Measurements from ENCODE around the gene ATL1.
"Not testable (repeated sequence)": the region's sequence is repeated elsewhere in the genome, so short reads cannot be mapped to it uniquely, and the experiment has no call there.

ATL1 gene

GRCh38 chr14:50658203-50658602 lies 98.3 kb downstream of the ATL1 start:
- no peak for DNase-seq (ENCODE audit: low spot score)

- no peak for DNase-seq (ENCODE audit: low spot score)
Observed at GRCh38 chr14:50659327-50659974, 99.5 kb downstream of the ATL1 start.

- DNase-seq (ENCODE audit: low spot score) = not testable (repeated sequence)
Observed at GRCh38 chr14:50664579-50664978, 104.6 kb downstream of the ATL1 start.

- DNase-seq (ENCODE audit: low spot score) = not testable (repeated sequence)
Observed at GRCh38 chr14:50665300-50665699, 105.4 kb downstream of the ATL1 start.

- DNase-seq (ENCODE audit: low spot score) = peak; percentile 36
Observed at GRCh38 chr14:50666772-50667683, 107.1 kb downstream of the ATL1 start.

GRCh38 chr14:50667684-50667995 lies 107.7 kb downstream of the ATL1 start:
- peak; percentile 43 for DNase-seq (ENCODE audit: low spot score)

- DNase-seq (ENCODE audit: low spot score) = peak; percentile 57
Observed at GRCh38 chr14:50667996-50668825, 108.3 kb downstream of the ATL1 start, which contains the start of gene SAV1. SAV1 (minus strand) TSS chr14:50668306; CDS start chr14:50667967, 339 bp downstream.

GRCh38 chr14:50668826-50669143 lies 108.8 kb downstream of the ATL1 start:
- DNase-seq (ENCODE audit: low spot score) = no peak

- DNase-seq (ENCODE audit: low spot score) = no peak
Observed at GRCh38 chr14:50669441-50669986, 109.6 kb downstream of the ATL1 start.

DNA sequence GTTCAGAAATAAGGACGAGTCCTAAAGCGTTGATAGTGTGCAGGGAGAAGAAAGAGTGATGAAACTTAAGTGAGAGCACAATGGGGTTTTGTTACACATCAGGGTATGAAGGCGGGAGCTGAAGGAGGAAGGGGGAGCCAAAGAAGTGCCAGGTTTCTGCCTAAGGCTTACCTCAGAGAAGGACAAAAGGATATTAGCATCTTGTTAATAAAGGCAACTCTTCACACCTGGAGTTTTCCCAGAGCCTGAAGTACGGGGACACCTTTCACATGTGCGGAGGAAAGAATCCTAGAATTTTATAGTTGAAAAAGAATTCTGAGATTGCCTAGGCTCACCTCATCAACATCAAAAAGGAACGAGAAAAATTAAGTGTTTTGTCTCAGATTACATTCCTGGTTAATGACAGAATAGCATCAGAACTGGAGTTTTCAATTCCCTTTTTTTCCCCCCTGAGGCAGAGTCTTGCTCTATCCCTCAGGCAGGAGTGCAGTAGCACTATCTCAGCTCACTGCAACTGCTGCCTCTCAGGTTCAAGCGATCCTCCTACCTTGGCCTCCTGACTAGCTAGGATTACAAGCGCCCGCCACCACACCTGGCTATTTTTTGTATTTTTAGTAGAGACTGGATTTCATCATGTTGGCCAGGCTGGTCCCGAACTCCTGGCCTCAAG lies 110.4 kb downstream of the ATL1 start:
- no peak for DNase-seq (ENCODE audit: low spot score)

DNA sequence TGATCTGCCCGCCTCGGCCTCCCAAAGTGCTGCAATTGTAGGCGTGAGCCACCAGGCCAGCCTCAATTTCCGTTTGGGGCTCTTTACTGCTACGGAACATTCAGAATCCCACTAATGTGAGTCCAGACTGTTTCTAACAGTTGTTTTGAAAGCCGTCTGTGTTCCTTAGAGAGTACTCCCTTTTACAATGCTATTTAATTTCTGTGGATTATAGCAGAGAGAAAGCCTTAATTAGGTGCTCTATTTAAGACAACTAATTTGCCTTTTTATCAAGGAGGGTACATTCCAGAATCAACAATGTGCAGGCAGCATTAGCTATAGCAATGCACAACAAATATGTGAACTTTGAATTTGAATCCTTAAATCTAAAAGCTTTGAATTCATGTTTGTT lies 110.9 kb downstream of the ATL1 start:
- DNase-seq (ENCODE audit: low spot score) = no peak

GRCh38 chr14:50675597-50675996 lies 115.7 kb downstream of the ATL1 start:
- no peak for DNase-seq (ENCODE audit: low spot score)

GRCh38 chr14:50676814-50677516 lies 117.0 kb downstream of the ATL1 start:
- no peak for DNase-seq (ENCODE audit: low spot score)

DNA sequence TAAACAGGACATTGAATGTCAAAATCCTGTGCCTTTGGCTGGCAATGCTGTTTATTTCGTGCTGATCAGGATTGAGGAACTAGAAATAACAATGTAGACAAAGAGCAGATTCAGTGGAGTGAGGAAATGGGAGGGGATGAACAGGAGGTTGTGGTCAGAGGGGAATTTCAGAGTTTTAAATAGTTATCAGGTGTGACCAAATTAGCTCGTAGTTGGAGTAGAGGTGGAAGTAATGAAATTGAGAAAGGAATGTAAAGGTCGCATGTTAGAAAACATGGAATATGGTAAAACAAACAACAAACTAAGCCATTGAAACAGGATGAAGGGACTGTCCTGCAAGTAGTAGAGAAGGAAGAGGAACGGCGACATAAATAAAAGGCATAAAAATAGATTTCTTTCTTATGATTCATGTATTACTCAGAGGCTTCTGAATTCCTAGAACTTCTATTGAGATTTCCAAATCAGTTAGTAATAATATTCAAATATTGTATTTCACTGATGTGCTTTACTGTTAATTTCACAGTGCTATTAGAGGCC lies 117.7 kb downstream of the ATL1 start:
- no peak for DNase-seq (ENCODE audit: low spot score)

- DNase-seq (ENCODE audit: low spot score) = no peak
Observed at GRCh38 chr14:50678163-50678562, 118.2 kb downstream of the ATL1 start.

DNA sequence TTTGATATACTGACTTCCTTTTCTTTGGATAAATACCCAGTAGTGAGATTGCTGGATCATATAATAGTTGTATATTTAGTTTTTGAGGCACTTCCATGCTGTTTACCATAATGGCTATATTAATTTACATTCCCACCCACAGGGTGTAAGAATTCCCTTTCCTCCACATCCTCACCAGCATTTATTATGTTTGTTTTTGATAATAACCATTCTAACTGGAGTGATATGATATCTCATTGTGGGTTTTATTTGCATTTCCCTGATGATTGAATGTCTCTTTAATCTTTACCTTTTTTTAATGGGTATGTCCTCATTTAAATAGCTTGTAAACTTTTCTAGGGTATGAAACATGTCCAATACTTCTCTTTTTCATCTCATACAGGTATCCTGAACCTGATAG lies 119.7 kb downstream of the ATL1 start:
- DNase-seq (ENCODE audit: low spot score) = no peak
